PFSK-1 (cell line): ENCODE data around the gene C2CD5.

Source experiments
- FOXP2 ChIP-seq: optimal IDR thresholded peaks from 2 replicates; pipeline ENCODE3; 2011; ENCODE audit warnings: borderline replicate concordance, control low read depth, inconsistent platforms; ENCODE audit not compliant: insufficient read depth; ENCODE audit errors: extremely low read length, extremely low read depth
- POLR2AphosphoS5 ChIP-seq: IDR thresholded peaks from 2 replicates; pipeline ENCODE4 v1.6.1; 2012; ENCODE audit warnings: low read depth, mild to moderate bottlenecking, control low read depth, low read length, moderate library complexity
- REST ChIP-seq, 2 experiments: IDR thresholded peaks; 2 replicates each; pipeline versions ENCODE4 v1.6.1 to v1.8.0; 2011 to 2012; ENCODE audit warnings: low read depth in 2 of 2, low read length in 2 of 2, control low read depth in 1 of 2, inconsistent platforms in 1 of 2, mild to moderate bottlenecking in 1 of 2, moderate library complexity in 1 of 2; ENCODE audit not compliant: insufficient read depth in 1 of 2
- SIN3A ChIP-seq: IDR thresholded peaks from 2 replicates; pipeline ENCODE4 v1.6.1; 2012; ENCODE audit warnings: mild to moderate bottlenecking, low read length, moderate library complexity, borderline replicate concordance; ENCODE audit not compliant: insufficient read depth
- TAF1 ChIP-seq: IDR thresholded peaks from 2 replicates; pipeline ENCODE4 v1.6.1; 2012; ENCODE audit warnings: low read length, control low read depth, borderline replicate concordance; ENCODE audit not compliant: insufficient read depth

The C2CD5 gene

GRCh38 chr12:22458298-22458937, 85.9 kb downstream of the C2CD5 start:
- TF ChIP-seq SIN3A = no peak
- TF ChIP-seq TAF1 = no peak
- no peak for TF ChIP-seq FOXP2
- no peak for TF ChIP-seq REST (IDR thresholded peaks at IDR 0.05; ENCODE audit: insufficient read depth in 1 of 2, low read depth in 2 of 2, low read length in 2 of 2)
- TF ChIP-seq POLR2AphosphoS5 = no peak

- TF ChIP-seq REST (IDR thresholded peaks at IDR 0.05; ENCODE audit: insufficient read depth in 1 of 2, low read depth in 2 of 2, low read length in 2 of 2) = no peak
- TF ChIP-seq FOXP2 = no peak
- TF ChIP-seq SIN3A = no peak
- TF ChIP-seq TAF1 = no peak
- TF ChIP-seq POLR2AphosphoS5 = no peak
These were observed 87.3 kb downstream of the C2CD5 start for GRCh38 chr12:22457085-22457484.

- no peak for TF ChIP-seq POLR2AphosphoS5
- TF ChIP-seq SIN3A = no peak
- no peak for TF ChIP-seq REST (IDR thresholded peaks at IDR 0.05; ENCODE audit: insufficient read depth in 1 of 2, low read depth in 2 of 2, low read length in 2 of 2)
- no peak for TF ChIP-seq FOXP2
- no peak for TF ChIP-seq TAF1
These were observed 90.8 kb downstream of the C2CD5 start for GRCh38 chr12:22453511-22453910.

- TF ChIP-seq POLR2AphosphoS5 (no peak), FOXP2 (no peak), REST (IDR thresholded peaks at IDR 0.05; ENCODE audit: insufficient read depth in 1 of 2, low read depth in 2 of 2, low read length in 2 of 2) (no peak), SIN3A (no peak), TAF1 (no peak)
These were observed 97.1 kb downstream of the C2CD5 start for GRCh38 chr12:22447223-22447622.
